Measurements from ENCODE around the gene CDH4. TPM values are rescaled to one million over a fixed set of nuclear protein-coding genes. Genes with fewer than 3 reads are reported as not detected.

CDH4 gene
- polyA plus RNA-seq, 1 experiment = 1.5 TPM

DNA sequence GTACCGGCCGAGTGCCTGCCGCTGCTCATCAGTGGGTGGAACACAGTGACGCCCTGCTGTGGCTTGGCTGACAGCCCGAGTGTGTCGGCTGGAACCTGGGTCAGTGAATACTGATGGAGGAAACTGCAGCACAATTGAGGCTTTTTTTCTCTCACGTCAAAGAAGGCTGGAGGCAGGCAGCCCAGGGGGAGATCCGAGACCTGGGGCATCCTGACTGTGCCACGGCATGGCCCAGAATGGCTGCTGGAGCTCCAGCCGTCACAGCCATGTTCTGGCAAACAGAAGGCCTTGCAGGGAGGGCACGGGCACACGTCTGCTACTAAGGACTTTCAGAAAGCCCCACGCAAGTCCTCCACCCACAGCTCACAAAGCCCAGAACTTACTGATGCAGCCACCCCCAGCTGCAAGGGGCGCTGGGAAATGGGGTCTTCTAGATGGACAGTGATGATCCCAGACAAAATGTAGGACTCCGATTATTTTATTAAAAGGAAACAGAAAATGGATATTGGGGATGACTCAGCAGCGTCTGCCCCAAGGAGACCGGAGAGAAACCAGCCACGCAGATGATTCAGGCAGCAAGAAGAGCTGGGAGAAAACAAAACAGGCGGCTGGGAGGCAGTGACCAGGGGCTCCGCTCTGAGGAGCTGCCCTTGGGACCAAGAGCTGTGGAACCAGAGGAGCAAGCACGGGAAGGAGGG, 673.6 kb downstream of the CDH4 start:
- Histone ChIP-seq H3K27me3 (ENCODE audit: control insufficient read depth, insufficient read depth, low read length) (no peaks in the 10 kb centered on the region), H3K36me3 (ENCODE audit: control insufficient read depth, insufficient read depth, low read length) (no peaks in the 10 kb centered on the region), H3K4me3 (ENCODE audit: low read depth, low read length) (no peak overlapping the region)
- no peak for DNase-seq (ENCODE audit: low read depth)
- TF ChIP-seq, protein P1, sequence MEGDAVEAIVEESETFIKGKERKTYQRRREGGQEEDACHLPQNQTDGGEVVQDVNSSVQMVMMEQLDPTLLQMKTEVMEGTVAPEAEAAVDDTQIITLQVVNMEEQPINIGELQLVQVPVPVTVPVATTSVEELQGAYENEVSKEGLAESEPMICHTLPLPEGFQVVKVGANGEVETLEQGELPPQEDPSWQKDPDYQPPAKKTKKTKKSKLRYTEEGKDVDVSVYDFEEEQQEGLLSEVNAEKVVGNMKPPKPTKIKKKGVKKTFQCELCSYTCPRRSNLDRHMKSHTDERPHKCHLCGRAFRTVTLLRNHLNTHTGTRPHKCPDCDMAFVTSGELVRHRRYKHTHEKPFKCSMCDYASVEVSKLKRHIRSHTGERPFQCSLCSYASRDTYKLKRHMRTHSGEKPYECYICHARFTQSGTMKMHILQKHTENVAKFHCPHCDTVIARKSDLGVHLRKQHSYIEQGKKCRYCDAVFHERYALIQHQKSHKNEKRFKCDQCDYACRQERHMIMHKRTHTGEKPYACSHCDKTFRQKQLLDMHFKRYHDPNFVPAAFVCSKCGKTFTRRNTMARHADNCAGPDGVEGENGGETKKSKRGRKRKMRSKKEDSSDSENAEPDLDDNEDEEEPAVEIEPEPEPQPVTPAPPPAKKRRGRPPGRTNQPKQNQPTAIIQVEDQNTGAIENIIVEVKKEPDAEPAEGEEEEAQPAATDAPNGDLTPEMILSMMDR (IDR thresholded peaks at IDR 0.05; ENCODE audit: insufficient read depth, low read depth, low read length) = no peak
- ChIA-PET POLR2A (no interaction called here), CTCF (interaction anchor here (0.6 kb wide), 1 partner anchor 265 kb away, joined by 4 read pairs; no protein-coding TSS in a partner anchor)

DNA sequence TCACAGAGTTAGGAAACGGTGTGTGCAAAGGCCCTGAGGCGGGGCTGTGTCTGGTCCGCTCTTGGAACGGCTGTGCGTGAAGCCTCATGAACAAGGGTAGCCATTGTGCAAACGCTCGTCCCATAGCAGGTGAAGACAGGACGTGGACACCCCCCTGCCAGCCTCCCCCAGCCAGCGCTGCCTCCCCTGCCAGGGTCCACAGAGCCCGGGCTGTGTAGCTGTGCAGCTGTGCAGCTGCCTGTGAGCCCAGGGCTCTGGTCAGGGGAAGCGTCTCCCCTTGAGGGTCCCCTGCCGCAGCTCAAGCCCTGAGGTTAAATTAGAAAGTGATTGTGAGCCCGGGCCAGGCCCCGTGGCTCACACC, 674.2 kb downstream of the CDH4 start:
- ChIA-PET POLR2A (no interaction called here), CTCF (interaction anchor here (0.6 kb wide), 1 partner anchor 265 kb away, joined by 4 read pairs; no protein-coding TSS in a partner anchor)
- Histone ChIP-seq H3K4me3 (ENCODE audit: low read depth, low read length) (no peak overlapping the region), H3K36me3 (ENCODE audit: control insufficient read depth, insufficient read depth, low read length) (no peaks in the 10 kb centered on the region), H3K27me3 (ENCODE audit: control insufficient read depth, insufficient read depth, low read length) (no peaks in the 10 kb centered on the region)
- DNase-seq (ENCODE audit: low read depth) = no peak
- TF ChIP-seq, protein P1 (IDR thresholded peaks at IDR 0.05; ENCODE audit: insufficient read depth, low read depth, low read length) = no peak

DNA sequence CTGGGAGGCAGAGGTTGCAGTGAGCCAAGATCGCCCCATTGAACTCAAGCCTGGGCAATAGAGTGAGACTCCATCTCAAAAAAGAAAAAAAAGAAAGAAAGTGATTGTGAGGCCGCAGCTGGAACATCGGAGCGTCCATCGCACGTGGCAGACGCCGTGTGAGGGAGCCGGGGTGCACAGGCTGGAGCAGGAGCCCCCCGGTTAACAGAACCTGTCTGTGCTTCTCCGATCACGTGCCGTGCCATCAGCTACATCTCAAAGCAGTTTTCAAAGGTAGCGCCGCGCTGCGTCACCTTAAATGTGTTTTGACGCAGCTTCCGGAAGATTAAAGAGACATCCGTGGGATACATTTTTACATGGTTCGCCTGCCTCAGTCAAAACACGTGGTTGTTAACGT, 674.7 kb downstream of the CDH4 start:
- POLR2A ChIA-PET = no interaction called here
- H3K4me3 ChIP-seq (ENCODE audit: low read depth, low read length) = no peak overlapping the region
- DNase-seq (ENCODE audit: low read depth) = no peak
- TF ChIP-seq, protein P1 (IDR thresholded peaks at IDR 0.05; ENCODE audit: insufficient read depth, low read depth, low read length) = no peak
- no peaks in the 10 kb centered on the region for H3K27me3 ChIP-seq (ENCODE audit: control insufficient read depth, insufficient read depth, low read length)
- H3K36me3 ChIP-seq (ENCODE audit: control insufficient read depth, insufficient read depth, low read length) = no peaks in the 10 kb centered on the region
- CTCF ChIA-PET = no interaction called here

DNA sequence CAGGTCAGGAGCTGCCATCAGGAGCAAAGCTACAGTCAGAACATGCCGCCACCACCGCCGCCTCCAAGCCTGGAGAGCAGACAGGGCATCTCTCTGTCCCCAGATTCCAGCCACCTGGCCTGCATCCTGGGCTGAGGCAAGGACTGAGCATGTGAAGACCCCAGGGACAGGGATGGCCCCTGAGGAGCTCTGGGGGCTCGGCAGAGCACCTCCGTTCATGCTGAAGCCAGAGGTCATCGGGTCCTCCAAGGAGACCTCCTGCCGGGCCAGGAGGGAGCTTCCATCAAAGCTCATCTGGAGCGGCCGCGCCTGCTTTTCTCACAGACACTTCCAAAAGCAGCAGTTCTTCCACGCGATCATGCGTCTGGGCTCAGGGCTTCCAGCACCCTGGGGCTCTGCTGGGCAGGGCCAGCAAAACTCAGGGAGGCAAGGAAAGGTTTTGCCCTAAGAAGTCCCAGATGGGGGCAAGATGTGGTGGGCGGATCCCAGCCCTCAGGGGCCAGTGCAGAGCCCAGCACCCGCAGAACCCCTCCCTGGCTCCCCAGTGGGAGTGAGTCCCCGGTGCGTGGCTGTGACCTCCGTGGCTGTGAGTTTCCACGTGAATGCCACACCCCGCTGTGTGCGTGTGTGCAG, 675.2 kb downstream of the CDH4 start:
- TF ChIP-seq, protein P1 (IDR thresholded peaks at IDR 0.05; ENCODE audit: insufficient read depth, low read depth, low read length) = no peak
- DNase-seq (ENCODE audit: low read depth) = no peak
- no peaks in the 10 kb centered on the region for H3K27me3 ChIP-seq (ENCODE audit: control insufficient read depth, insufficient read depth, low read length)
- ChIA-PET POLR2A (no interaction called here), CTCF (no interaction called here)
- H3K4me3 ChIP-seq (ENCODE audit: low read depth, low read length) = no peak overlapping the region
- H3K36me3 ChIP-seq (ENCODE audit: control insufficient read depth, insufficient read depth, low read length) = no peaks in the 10 kb centered on the region

DNA sequence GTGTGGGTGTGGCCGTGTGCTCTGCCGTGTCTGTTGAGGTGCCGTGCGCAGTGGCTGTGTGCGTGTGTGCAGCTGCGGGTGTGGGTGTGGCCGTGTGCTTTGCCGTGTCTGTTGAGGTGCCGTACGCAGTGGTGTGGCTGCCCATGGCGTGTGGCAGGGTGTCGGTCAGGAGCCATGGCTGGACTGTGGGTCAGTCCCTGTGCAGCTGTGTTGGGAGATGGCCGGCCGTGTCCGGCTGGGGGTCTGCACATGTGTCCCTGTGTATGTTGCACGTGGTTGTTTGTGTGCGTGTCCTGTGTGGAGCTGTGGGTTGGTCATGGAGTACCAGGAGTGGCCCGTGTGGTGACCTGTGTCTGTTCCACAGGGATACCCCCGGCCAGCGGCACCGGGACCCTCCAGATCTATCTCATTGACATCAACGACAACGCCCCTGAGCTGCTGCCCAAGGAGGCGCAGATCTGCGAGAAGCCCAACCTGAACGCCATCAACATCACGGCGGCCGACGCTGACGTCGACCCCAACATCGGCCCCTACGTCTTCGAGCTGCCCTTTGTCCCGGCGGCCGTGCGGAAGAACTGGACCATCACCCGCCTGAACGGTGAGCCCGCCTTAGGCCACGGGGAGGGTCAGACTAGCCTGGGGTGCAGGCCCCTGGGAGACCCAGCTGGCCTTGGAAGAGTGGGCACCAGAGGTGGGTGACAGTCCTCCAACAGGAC, 675.9 kb downstream of the CDH4 start:
- ChIA-PET CTCF (no interaction called here), POLR2A (no interaction called here)
- no peaks in the 10 kb centered on the region for H3K36me3 ChIP-seq (ENCODE audit: control insufficient read depth, insufficient read depth, low read length)
- TF ChIP-seq, protein P1 (IDR thresholded peaks at IDR 0.05; ENCODE audit: insufficient read depth, low read depth, low read length) = no peak
- no peak overlapping the region for H3K4me3 ChIP-seq (ENCODE audit: low read depth, low read length)
- H3K27me3 ChIP-seq (ENCODE audit: control insufficient read depth, insufficient read depth, low read length) = no peaks in the 10 kb centered on the region
- no peak for DNase-seq (ENCODE audit: low read depth)

Data from BJ (cell line).